Transverse colon (tissue), 3 donors: ENCODE results near the gene NECTIN1.

ENCODE experiments used
- EP300 ChIP-seq: sonication (generic); formaldehyde crosslinking; IDR thresholded peaks from one replicate; pipeline ENCODE4 v1.6.1; 2017; ENCODE audit warnings: antibody characterized with exemption, low read depth
- POLR2A ChIP-seq: fragments of 450-650 bp; IDR thresholded peaks from one replicate; pipeline ENCODE4 v1.6.1; 2016; ENCODE audit warnings: antibody characterized with exemption, mild to moderate bottlenecking, moderate library complexity
- TF ChIP-seq, protein P1 (sequence below), 5 experiments: fragments of 200-600 bp in 3 of 5; fragments of 450-650 bp in 2 of 5; sonication (generic) in 3 of 5; IDR thresholded peaks; 1 replicate in 2 of 5; 2 replicates in 3 of 5; pipeline ENCODE4 v1.5.1; 2016 to 2017; ENCODE audit warnings: antibody characterized with exemption in 5 of 5, inconsistent platforms in 3 of 5, mild to moderate bottlenecking in 2 of 5, moderate library complexity in 1 of 5

DNA sequence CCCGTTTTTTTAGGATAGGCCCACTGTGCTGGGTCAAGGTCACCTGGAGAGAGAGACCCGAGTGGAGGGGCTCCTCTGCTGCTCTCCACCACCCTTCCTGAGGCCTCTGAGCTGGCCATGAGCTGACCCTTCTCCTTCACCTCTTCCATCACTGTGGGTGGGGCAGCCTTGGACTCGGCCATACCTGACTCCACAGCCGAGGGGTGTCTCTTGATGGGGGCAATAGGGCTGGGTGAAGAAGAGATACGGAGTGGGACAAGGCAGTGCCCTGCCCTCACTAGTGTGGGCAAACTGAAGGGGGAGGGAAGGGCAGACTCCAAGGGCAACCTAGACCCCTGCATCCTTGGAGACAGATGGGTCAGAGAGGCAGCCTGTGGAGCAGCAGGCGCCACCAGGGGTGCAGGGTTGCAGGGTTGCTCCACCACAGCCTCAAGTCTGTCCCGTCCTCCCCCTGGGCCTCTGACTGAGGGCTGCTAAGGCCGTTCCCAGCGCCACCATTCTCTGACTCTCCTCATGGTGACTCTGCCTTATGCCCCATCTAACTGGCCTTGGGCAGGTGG lies 20.1 kb upstream of the NECTIN1 start:
- TF ChIP-seq, protein P1, sequence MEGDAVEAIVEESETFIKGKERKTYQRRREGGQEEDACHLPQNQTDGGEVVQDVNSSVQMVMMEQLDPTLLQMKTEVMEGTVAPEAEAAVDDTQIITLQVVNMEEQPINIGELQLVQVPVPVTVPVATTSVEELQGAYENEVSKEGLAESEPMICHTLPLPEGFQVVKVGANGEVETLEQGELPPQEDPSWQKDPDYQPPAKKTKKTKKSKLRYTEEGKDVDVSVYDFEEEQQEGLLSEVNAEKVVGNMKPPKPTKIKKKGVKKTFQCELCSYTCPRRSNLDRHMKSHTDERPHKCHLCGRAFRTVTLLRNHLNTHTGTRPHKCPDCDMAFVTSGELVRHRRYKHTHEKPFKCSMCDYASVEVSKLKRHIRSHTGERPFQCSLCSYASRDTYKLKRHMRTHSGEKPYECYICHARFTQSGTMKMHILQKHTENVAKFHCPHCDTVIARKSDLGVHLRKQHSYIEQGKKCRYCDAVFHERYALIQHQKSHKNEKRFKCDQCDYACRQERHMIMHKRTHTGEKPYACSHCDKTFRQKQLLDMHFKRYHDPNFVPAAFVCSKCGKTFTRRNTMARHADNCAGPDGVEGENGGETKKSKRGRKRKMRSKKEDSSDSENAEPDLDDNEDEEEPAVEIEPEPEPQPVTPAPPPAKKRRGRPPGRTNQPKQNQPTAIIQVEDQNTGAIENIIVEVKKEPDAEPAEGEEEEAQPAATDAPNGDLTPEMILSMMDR (IDR thresholded peaks at IDR 0.05), result no peak
- TF ChIP-seq POLR2A, result no peak
- no peak for TF ChIP-seq EP300
